ENCODE results near the gene MDFIC. TPM values are rescaled to one million over a fixed set of nuclear protein-coding genes. Genes with fewer than 3 reads are reported as not detected.

MDFIC gene
- total and polyA plus RNA-seq, 2 donors (not counting 1 experiment from before 2014, with no cell fraction given): 19.6 to 66.1 TPM

DNA sequence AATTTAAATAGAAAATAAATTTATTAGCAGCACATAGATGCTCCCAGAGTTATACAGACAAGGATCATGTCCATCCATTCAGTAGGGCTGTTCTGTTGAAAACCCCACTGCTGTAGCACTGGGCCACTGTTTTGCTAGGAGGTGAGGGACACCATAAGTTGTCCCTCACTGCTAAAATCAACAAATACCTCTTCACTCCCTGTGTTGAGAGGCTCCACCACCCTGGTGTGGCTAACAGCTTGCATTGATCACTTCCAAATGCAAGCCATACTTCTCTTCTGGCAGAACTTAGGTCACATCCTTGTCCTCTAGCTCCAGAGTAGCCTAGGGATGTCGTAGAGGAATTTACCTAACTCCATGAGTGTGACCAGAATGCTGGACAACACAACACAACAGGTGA lies 55.4 kb downstream of the MDFIC start:
- intact Hi-C loops (cut with micrococcal nuclease): loop anchor here (5.0 kb wide), 1 partner anchor 45 kb away; no protein-coding TSS in a partner anchor
- peaks cover 10% of the 10 kb centered on the region for H4K20me1 ChIP-seq (ENCODE audit: control insufficient read depth, insufficient read depth, low read length, poor library complexity, severe bottlenecking)
- H3K4me2 ChIP-seq (replicated peaks; ENCODE audit: low read depth, low read length, poor library complexity, severe bottlenecking): no peak overlapping the region
- no peak overlapping the region for H3K4me3 ChIP-seq (ENCODE audit: control extremely low read depth in 1 of 5, extremely low read depth in 1 of 5, insufficient read depth in 1 of 5, low read depth in 2 of 5, low read length in 4 of 5)
- no peak overlapping the region for H3K27ac ChIP-seq (ENCODE audit: low read length in 2 of 2)
- no peak overlapping the region for H3K9ac ChIP-seq (ENCODE audit: low read length)
- H3K9me3 ChIP-seq (ENCODE audit: control extremely low read depth in 1 of 3, control insufficient read depth in 2 of 3, insufficient read depth in 1 of 3, low read length in 2 of 3): no peaks in the 10 kb centered on the region
- H3K27me3 ChIP-seq (replicated peaks in 1 of 4; ENCODE audit: control extremely low read depth in 1 of 4, control insufficient read depth in 3 of 4, insufficient read depth in 4 of 4, low read length in 3 of 4): no peaks in the 10 kb centered on the region
- Mint-ChIP-seq H3K4me3 (no peak overlapping the region), H3K4me1 (peaks cover 64% of the 10 kb centered on the region), H3K9me3 (ENCODE audit: insufficient read depth) (no peaks in the 10 kb centered on the region), H3K27ac (no peak overlapping the region), H3K27me3 (no peaks in the 10 kb centered on the region)
- WGBS (ENCODE audit: insufficient coverage): no CpG with 5 or more reads among the region's 1 CpG
- H3K79me2 ChIP-seq (ENCODE audit: control insufficient read depth, insufficient read depth, low read length): peaks cover 18% of the 10 kb centered on the region
- DNase-seq: no peak
- ChIA-PET CTCF (no interaction called here), POLR2A (no interaction called here)
- TF ChIP-seq EZH2 (IDR thresholded peaks at IDR 0.05; ENCODE audit: borderline replicate concordance, insufficient read depth, low read depth, low read length, poor library complexity, severe bottlenecking): no peak
- TF ChIP-seq, protein P1, sequence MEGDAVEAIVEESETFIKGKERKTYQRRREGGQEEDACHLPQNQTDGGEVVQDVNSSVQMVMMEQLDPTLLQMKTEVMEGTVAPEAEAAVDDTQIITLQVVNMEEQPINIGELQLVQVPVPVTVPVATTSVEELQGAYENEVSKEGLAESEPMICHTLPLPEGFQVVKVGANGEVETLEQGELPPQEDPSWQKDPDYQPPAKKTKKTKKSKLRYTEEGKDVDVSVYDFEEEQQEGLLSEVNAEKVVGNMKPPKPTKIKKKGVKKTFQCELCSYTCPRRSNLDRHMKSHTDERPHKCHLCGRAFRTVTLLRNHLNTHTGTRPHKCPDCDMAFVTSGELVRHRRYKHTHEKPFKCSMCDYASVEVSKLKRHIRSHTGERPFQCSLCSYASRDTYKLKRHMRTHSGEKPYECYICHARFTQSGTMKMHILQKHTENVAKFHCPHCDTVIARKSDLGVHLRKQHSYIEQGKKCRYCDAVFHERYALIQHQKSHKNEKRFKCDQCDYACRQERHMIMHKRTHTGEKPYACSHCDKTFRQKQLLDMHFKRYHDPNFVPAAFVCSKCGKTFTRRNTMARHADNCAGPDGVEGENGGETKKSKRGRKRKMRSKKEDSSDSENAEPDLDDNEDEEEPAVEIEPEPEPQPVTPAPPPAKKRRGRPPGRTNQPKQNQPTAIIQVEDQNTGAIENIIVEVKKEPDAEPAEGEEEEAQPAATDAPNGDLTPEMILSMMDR (IDR thresholded peaks at IDR 0.05): no peak
- H3K4me1 ChIP-seq (ENCODE audit: control insufficient read depth in 2 of 2, insufficient read depth in 2 of 2, low read length in 2 of 2): peaks cover 10 to 23% of the 10 kb centered on the region in 2 donors
- H3K36me3 ChIP-seq (replicated peaks in 1 of 2; ENCODE audit: control extremely low read depth in 1 of 2, control insufficient read depth in 1 of 2, extremely low read depth in 1 of 2, insufficient read depth in 2 of 2, low read length in 1 of 2): peaks cover 1 to 15% of the 10 kb centered on the region in 2 experiments
- no peak for ATAC-seq (ENCODE audit: low read depth)
- H2AFZ ChIP-seq (ENCODE audit: insufficient read depth, low read depth, low read length, poor library complexity, severe bottlenecking): no peak overlapping the region

DNA sequence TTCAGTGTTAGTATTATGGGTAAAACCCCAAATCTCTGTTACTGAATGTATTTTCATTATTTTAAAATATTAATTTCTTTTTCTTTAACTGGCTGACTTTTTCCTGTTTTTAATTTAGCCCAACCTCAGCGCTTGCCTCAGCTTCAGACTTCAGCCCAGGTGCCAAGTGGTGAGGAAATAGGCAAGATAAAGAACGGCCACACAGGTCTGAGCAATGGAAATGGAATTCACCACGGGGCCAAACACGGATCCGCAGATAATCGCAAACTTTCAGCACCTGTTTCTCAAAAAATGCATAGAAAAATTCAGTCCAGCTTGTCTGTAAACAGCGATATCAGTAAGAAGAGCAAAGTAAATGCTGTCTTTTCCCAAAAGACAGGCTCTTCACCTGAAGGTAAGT lies 57.5 kb downstream of the MDFIC start:
- POLR2A ChIA-PET: no interaction called here
- intact Hi-C loops (cut with micrococcal nuclease): loop anchor here (5.0 kb wide), 1 partner anchor 47 kb away; no protein-coding TSS in a partner anchor
- 8% methylated on average over 5 of the region's 7 CpGs for WGBS (ENCODE audit: insufficient coverage)
- DNase-seq: no peak
- Histone ChIP-seq H3K4me1 (ENCODE audit: control insufficient read depth in 2 of 2, insufficient read depth in 2 of 2, low read length in 2 of 2) (peaks cover 4 to 18% of the 10 kb centered on the region in 2 donors), H3K4me3 (ENCODE audit: control extremely low read depth in 1 of 5, extremely low read depth in 1 of 5, insufficient read depth in 1 of 5, low read depth in 2 of 5, low read length in 4 of 5) (no peak overlapping the region), H3K36me3 (replicated peaks in 1 of 2; ENCODE audit: control extremely low read depth in 1 of 2, control insufficient read depth in 1 of 2, extremely low read depth in 1 of 2, insufficient read depth in 2 of 2, low read length in 1 of 2) (peaks cover 1 to 18% of the 10 kb centered on the region in 2 experiments), H3K9ac (ENCODE audit: low read length) (no peak overlapping the region), H3K79me2 (ENCODE audit: control insufficient read depth, insufficient read depth, low read length) (peaks cover 7% of the 10 kb centered on the region), H4K20me1 (ENCODE audit: control insufficient read depth, insufficient read depth, low read length, poor library complexity, severe bottlenecking) (peaks cover 7% of the 10 kb centered on the region), H3K27me3 (replicated peaks in 1 of 4; ENCODE audit: control extremely low read depth in 1 of 4, control insufficient read depth in 3 of 4, insufficient read depth in 4 of 4, low read length in 3 of 4) (no peaks in the 10 kb centered on the region), H3K9me3 (ENCODE audit: control extremely low read depth in 1 of 3, control insufficient read depth in 2 of 3, insufficient read depth in 1 of 3, low read length in 2 of 3) (no peaks in the 10 kb centered on the region), H3K27ac (ENCODE audit: low read length in 2 of 2) (no peak overlapping the region), H3K4me2 (replicated peaks; ENCODE audit: low read depth, low read length, poor library complexity, severe bottlenecking) (no peak overlapping the region), H2AFZ (ENCODE audit: insufficient read depth, low read depth, low read length, poor library complexity, severe bottlenecking) (no peak overlapping the region)
- H3K27me3 Mint-ChIP-seq: no peaks in the 10 kb centered on the region
- CTCF ChIA-PET: no interaction called here
- H3K27ac Mint-ChIP-seq: no peak overlapping the region
- ATAC-seq (ENCODE audit: low read depth): no peak
- peaks cover 51% of the 10 kb centered on the region for H3K4me1 Mint-ChIP-seq
- H3K9me3 Mint-ChIP-seq (ENCODE audit: insufficient read depth): no peaks in the 10 kb centered on the region
- peak overlapping the region; percentile 37 for H3K4me3 Mint-ChIP-seq
- TF ChIP-seq EZH2 (IDR thresholded peaks at IDR 0.05; ENCODE audit: borderline replicate concordance, insufficient read depth, low read depth, low read length, poor library complexity, severe bottlenecking): no peak
- TF ChIP-seq, protein P1 (IDR thresholded peaks at IDR 0.05): no peak

Data from B cell (primary cell).